IMR-90 (cell line): ENCODE results near the gene DNAH6.

Experiments
- MAZ ChIP-seq: IDR thresholded peaks from 2 replicates; pipeline ENCODE4 v1.6.1; 2012; ENCODE audit warnings: low read depth, mild to moderate bottlenecking, low read length, improper control_type of control experiment, moderate library complexity, borderline replicate concordance
- RAD21 ChIP-seq: IDR thresholded peaks from 2 replicates; pipeline ENCODE4 v1.6.1; 2012; ENCODE audit warnings: low read length, improper control_type of control experiment
- SMC3 ChIP-seq: fragments of 150-350 bp; IDR thresholded peaks from 2 replicates; pipeline ENCODE4 v1.6.1; 2016; ENCODE audit warnings: low read depth, mild to moderate bottlenecking, antibody characterized with exemption, low read length, moderate library complexity

- no peak for TF ChIP-seq MAZ
- TF ChIP-seq SMC3, result no peak
- TF ChIP-seq RAD21, result no peak
These were observed 295.6 kb downstream of the DNAH6 start for GRCh38 chr2:84811839-84812431.
